NOMO-1 treated with dmso at 0.1 percent for 144 hours (cell line): ENCODE data around the gene TIMM10.
"Not testable (repeated sequence)": the region's sequence is repeated elsewhere in the genome, so short reads cannot be mapped to it uniquely, and the experiment has no call there.

Experiments
- DNase-seq: peaks from one replicate; lab custom pipeline; 2025; ENCODE audit not compliant: unreplicated experiment; lab: John Stamatoyannopoulos, UW

Gene TIMM10

GRCh38 chr11:57542582-57542981, 12.0 kb upstream of the TIMM10 start:
- DNase-seq, result no peak

GRCh38 chr11:57541169-57541568, 10.6 kb upstream of the TIMM10 start:
- DNase-seq, result no peak

GRCh38 chr11:57539342-57539741, 8.8 kb upstream of the TIMM10 start:
- DNase-seq, result no peak

GRCh38 chr11:57536947-57537619, 6.5 kb upstream of the TIMM10 start, which contains the start of gene SMTNL1:
TSS of gene SMTNL1 (plus strand) at chr11:57537595. CDS start at chr11:57542643, 5,048 bp downstream.
- DNase-seq, result no peak

GRCh38 chr11:57534449-57534848, 3.9 kb upstream of the TIMM10 start:
- not testable (repeated sequence) for DNase-seq

GRCh38 chr11:57530215-57530595, 349 bp downstream of the TIMM10 start:
- DNase-seq, result no peak

GRCh38 chr11:57529012-57529411, 1.5 kb downstream of the TIMM10 start:
- DNase-seq, result no peak

- no peak for DNase-seq
Observed at GRCh38 chr11:57527056-57527631, 3.4 kb downstream of the TIMM10 start.

- no peak for DNase-seq
Observed at GRCh38 chr11:57523419-57523818, 7.1 kb downstream of the TIMM10 start.

GRCh38 chr11:57521116-57521515, 9.4 kb downstream of the TIMM10 start:
- DNase-seq, result no peak

- DNase-seq, result no peak
Observed at GRCh38 chr11:57516061-57516443, 14.5 kb downstream of the TIMM10 start.

GRCh38 chr11:57515332-57516060, 15.1 kb downstream of the TIMM10 start, which contains the start of gene SLC43A1:
TSS of gene SLC43A1 (minus strand) at chr11:57515702. CDS start at chr11:57514111, 1,591 bp downstream.
- no peak for DNase-seq

GRCh38 chr11:57514538-57515331, 15.8 kb downstream of the TIMM10 start:
- DNase-seq, result no peak

- no peak for DNase-seq
Observed at GRCh38 chr11:57513911-57514537, 16.5 kb downstream of the TIMM10 start.

GRCh38 chr11:57513452-57513795, 17.1 kb downstream of the TIMM10 start:
- DNase-seq, result no peak

GRCh38 chr11:57512646-57513451, 17.7 kb downstream of the TIMM10 start:
- DNase-seq, result no peak

GRCh38 chr11:57511741-57512430, 18.7 kb downstream of the TIMM10 start:
- no peak for DNase-seq

- no peak for DNase-seq
Observed at GRCh38 chr11:57508341-57509170, 22.0 kb downstream of the TIMM10 start.

- no peak for DNase-seq
Observed at GRCh38 chr11:57506522-57506921, 24.0 kb downstream of the TIMM10 start.
